Thyroid gland (tissue), 4 donors: ENCODE measurements around the gene SP4. TPM values are rescaled to one million over a fixed set of nuclear protein-coding genes. Genes with fewer than 3 reads are reported as not detected.

Source experiments
- DNase-seq, 2 donors: peaks; one replicate each; pipeline ENCODE4 v3.0.0-alpha.2; 2019
- H3K27ac ChIP-seq, 3 donors: fragments of 200-600 bp; sonication (generic); 1 replicate in 2 of 3; 2 replicates in 1 of 3; pipeline ENCODE4 v1.5.1; 2016 to 2019; ENCODE audit warnings: mild to moderate bottlenecking in 1 of 3, moderate library complexity in 1 of 3
- H3K27me3 ChIP-seq: fragments of 200-600 bp; sonication (generic); one replicate; pipeline ENCODE4 v1.5.1; 2019
- H3K36me3 ChIP-seq, 2 donors: fragments of 200-600 bp; sonication (generic); one replicate each; pipeline ENCODE4 v1.5.1; 2016 to 2019
- H3K4me1 ChIP-seq, 2 donors: fragments of 200-600 bp; sonication (generic); one replicate each; pipeline ENCODE4 v1.5.1; 2017 to 2019
- H3K4me3 ChIP-seq, 3 donors: fragments of 200-600 bp; sonication (generic); replicated peaks in 1 of 3; 1 replicate in 2 of 3; 2 replicates in 1 of 3; pipeline ENCODE4 v1.5.1; 2016; ENCODE audit warnings: mild to moderate bottlenecking in 1 of 3
- H3K9me3 ChIP-seq: fragments of 200-600 bp; sonication (generic); one replicate; pipeline ENCODE4 v1.5.1; 2017
- POLR2A ChIP-seq, 2 donors: fragments of 450-650 bp; IDR thresholded peaks; one replicate each; pipeline ENCODE4 v1.6.1; 2017; ENCODE audit warnings: antibody characterized with exemption in 2 of 2, mild to moderate bottlenecking in 2 of 2, moderate library complexity in 1 of 2
- WGBS, 2 donors: methylation state at CpG; one replicate each; pipeline ENCODE4 v1.1.5; 2017; 5-methylcytosine and 5-hydroxymethylcytosine counted together
- intact Hi-C: fragments of 100-400 bp; cut with DNase I; formaldehyde crosslinking; loops from one replicate; pipeline ENCODE4 v1.15.1; 2023
- total RNA-seq, 4 donors: library from RNA; depleted of rRNA; stranded (reverse); fragments of >200 nt; gene quantifications; one replicate each; pipeline ENCODE4 v1.2.3, GENCODE V29; 2016
- TF ChIP-seq, protein P1 (sequence below), 6 experiments: fragments of 200-600 bp in 3 of 6; fragments of 450-650 bp in 3 of 6; sonication (generic) in 3 of 6; IDR thresholded peaks; one replicate each; pipeline ENCODE4 v1.5.1; 2016 to 2019; ENCODE audit warnings: antibody characterized with exemption in 6 of 6, mild to moderate bottlenecking in 2 of 6, inconsistent platforms in 1 of 6, moderate library complexity in 1 of 6

Gene SP4
- total RNA-seq, 4 donors from 2014 or later: 16.9 to 33.8 (median 23.9) TPM

DNA sequence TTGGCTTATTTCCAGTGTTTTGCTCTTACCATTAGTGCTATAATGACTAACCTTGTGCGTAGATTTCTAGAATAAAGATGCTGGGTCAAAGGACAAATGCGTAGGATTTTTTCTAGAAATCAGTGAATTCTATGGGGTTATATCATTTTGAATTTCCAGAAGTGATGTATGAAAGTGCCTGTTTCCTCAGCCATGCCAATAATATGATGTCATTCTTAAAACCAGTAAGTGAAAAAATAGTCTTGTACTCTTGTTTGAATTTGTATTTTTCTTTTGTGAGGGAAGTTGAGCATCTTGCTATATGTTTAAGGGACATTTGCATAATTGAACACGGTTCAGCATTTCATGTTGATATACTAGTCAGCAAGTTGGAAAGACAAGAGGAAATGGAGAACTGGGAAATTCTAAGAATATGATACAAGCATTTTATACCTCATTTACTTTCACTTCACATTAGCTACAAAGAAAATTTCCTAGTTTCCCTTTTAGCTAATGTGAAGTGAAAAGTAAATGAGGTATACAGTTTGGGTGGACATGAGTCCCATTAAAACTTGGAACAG lies 111.1 kb downstream of the SP4 start:
- 85 to 90% methylated on average over 3 of the region's 3 CpGs for WGBS, 2 donors
- H3K4me3 ChIP-seq: no peak overlapping the region
- intact Hi-C loops: no loop called here

DNA sequence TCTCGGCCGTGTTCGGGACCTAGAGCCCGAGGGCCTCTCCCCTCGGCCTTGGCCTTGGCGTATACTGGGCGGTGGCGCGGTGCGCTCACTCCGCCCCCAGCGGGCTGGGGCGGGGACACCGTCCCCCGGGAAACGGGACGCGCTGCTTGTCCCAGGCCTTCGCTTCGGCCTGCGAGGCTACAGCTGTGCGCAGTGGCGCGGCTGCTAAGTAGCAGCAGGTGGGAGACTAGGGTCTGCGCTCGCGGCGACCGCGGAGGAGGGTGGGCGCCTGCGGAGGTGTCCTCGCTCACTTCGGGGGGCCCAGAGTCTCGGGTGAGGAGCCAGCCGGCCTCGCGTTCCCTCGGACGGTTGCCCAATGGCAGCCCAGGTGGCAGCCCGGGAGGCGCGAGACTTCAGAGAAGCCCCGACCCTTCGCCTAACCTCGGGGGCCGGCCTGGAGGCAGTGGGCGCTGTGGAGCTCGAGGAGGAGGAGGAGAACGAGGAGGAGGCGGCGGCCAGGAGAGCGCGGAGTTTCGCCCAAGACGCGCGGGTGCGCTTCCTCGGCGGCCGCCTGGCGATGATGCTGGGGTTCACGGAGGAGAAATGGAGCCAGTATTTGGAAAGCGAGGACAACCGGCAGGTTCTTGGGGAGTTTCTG lies 115.1 kb downstream of the SP4 start, which contains the start of gene DNAH11:
DNAH11 (plus strand) TSS at position 149 of the 637 bp plus-strand sequence; CDS start at position 356, 207 bp downstream.
- intact Hi-C loops: no loop called here
- Histone ChIP-seq H3K36me3 (no peaks in the 10 kb centered on the region), H3K4me1 (peaks cover 0 to 3% of the 10 kb centered on the region in 2 donors), H3K9me3 (no peaks in the 10 kb centered on the region), H3K27ac (no peak within 1 kb of the TSS), H3K27me3 (no peaks in the 10 kb centered on the region), H3K4me3 (peak within 1 kb of the TSS; percentile 27 to 40 (median 31))
- 1% methylated on average over 14 to 27 of the region's 66 CpGs for WGBS, 2 donors
- TF ChIP-seq, protein P1, sequence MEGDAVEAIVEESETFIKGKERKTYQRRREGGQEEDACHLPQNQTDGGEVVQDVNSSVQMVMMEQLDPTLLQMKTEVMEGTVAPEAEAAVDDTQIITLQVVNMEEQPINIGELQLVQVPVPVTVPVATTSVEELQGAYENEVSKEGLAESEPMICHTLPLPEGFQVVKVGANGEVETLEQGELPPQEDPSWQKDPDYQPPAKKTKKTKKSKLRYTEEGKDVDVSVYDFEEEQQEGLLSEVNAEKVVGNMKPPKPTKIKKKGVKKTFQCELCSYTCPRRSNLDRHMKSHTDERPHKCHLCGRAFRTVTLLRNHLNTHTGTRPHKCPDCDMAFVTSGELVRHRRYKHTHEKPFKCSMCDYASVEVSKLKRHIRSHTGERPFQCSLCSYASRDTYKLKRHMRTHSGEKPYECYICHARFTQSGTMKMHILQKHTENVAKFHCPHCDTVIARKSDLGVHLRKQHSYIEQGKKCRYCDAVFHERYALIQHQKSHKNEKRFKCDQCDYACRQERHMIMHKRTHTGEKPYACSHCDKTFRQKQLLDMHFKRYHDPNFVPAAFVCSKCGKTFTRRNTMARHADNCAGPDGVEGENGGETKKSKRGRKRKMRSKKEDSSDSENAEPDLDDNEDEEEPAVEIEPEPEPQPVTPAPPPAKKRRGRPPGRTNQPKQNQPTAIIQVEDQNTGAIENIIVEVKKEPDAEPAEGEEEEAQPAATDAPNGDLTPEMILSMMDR (IDR thresholded peaks at IDR 0.05): peak in 2 of 6 experiments; percentile 6 to 22
- TF ChIP-seq POLR2A (IDR thresholded peaks at IDR 0.05): peak in 1 of 2 donors; percentile 51
- peak; percentile 65 to 68 for DNase-seq

More for the DNA sequence above, 111.1 kb downstream of the SP4 start:
- no peaks in the 10 kb centered on the region for H3K36me3 ChIP-seq
- H3K27me3 ChIP-seq: no peaks in the 10 kb centered on the region
- no peak for TF ChIP-seq POLR2A (IDR thresholded peaks at IDR 0.05)
- TF ChIP-seq, protein P1 (IDR thresholded peaks at IDR 0.05): no peak
- no peaks in the 10 kb centered on the region for H3K9me3 ChIP-seq
- DNase-seq: no peak
- H3K4me1 ChIP-seq: peaks cover 0 to 3% of the 10 kb centered on the region in 2 donors
- H3K27ac ChIP-seq: no peak overlapping the region

GRCh38 chr7:21543528-21544302 lies 115.8 kb downstream of the SP4 start:
- H3K27me3 ChIP-seq: no peaks in the 10 kb centered on the region
- no peak overlapping the region for H3K27ac ChIP-seq
- 6% methylated on average over 28 to 31 of the region's 31 CpGs for WGBS, 2 donors

GRCh38 chr7:21544303-21544656 lies 116.4 kb downstream of the SP4 start:
- 37 to 44% methylated on average over 3 of the region's 3 CpGs for WGBS, 2 donors
- no peak for TF ChIP-seq POLR2A (IDR thresholded peaks at IDR 0.05)
- TF ChIP-seq, protein P1 (IDR thresholded peaks at IDR 0.05): no peak
- H3K4me3 ChIP-seq: no peak overlapping the region
- no peak overlapping the region for H3K27ac ChIP-seq
- intact Hi-C loops: no loop called here
- H3K9me3 ChIP-seq: no peaks in the 10 kb centered on the region
- no peaks in the 10 kb centered on the region for H3K27me3 ChIP-seq
- no peak for DNase-seq
- peaks cover 0 to 3% of the 10 kb centered on the region in 2 donors for H3K4me1 ChIP-seq
- no peaks in the 10 kb centered on the region for H3K36me3 ChIP-seq

More at GRCh38 chr7:21543528-21544302, 115.8 kb downstream of the SP4 start:
- H3K4me3 ChIP-seq: peak overlapping the region; percentile 27 to 40 (median 31)
- intact Hi-C loops: no loop called here
- no peaks in the 10 kb centered on the region for H3K36me3 ChIP-seq
- TF ChIP-seq POLR2A (IDR thresholded peaks at IDR 0.05): no peak
- TF ChIP-seq, protein P1 (IDR thresholded peaks at IDR 0.05): no peak
- H3K4me1 ChIP-seq: peaks cover 0 to 3% of the 10 kb centered on the region in 2 donors
- H3K9me3 ChIP-seq: no peaks in the 10 kb centered on the region
- peak; percentile 47 to 55 for DNase-seq
